Measurements from ENCODE around the gene MBTD1. TPM values are rescaled to one million over a fixed set of nuclear protein-coding genes. Genes with fewer than 3 reads are reported as not detected.
A peak's percentile ranks its signal among the peaks of the same experiment; 100 is the strongest.
"Not testable (repeated sequence)": the region's sequence is repeated elsewhere in the genome, so short reads cannot be mapped to it uniquely, and the experiment has no call there.

The MBTD1 gene
- total and polyA plus RNA-seq, 9 of the 15 experiments (the other 6 are each of a cell fraction or from before 2014, with no cell fraction given), result 2.1 to 26.3 (median 13.3) TPM

DNA sequence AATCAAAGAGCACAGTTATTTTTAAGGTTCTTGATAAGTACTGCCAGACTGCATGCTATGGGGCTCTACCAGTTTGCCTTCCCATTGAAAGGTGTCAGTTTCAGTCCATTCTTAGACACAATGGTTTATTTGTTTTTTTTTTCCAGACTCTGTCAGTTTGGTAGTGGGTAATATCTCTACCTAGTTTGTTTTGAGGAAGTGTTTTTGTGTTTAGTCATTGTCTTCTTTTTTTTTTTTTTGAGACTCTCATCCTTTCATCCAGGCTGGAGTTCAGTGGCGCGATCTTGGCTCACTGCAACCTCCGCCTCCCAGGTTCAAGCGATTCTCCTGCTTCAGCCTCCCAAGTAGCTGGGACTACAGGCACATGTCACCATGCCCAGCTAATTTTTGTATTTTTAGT, 4.6 kb upstream of the MBTD1 start:
- TF ChIP-seq SMARCA4 (IDR thresholded peaks at IDR 0.05) (peak; percentile 56), ZNF316 (IDR thresholded peaks at IDR 0.05) (peak; percentile 77), DPF2 (IDR thresholded peaks at IDR 0.05) (peak; percentile 60), SOX6 (IDR thresholded peaks at IDR 0.05) (peak; percentile 25; the same call in 1 of the 2 replicates), SPI1 (IDR thresholded peaks at IDR 0.05; ENCODE audit: borderline replicate concordance, low read depth, low read length) (peak; percentile 87), SMARCE1 (IDR thresholded peaks at IDR 0.05) (peak; percentile 67), MAFG (tag; conservative IDR thresholded peaks at IDR 0.05) (peak; percentile 65), NFE2 (IDR thresholded peaks at IDR 0.05; ENCODE audit: low read depth) (peak; percentile 39), ZNF384 (IDR thresholded peaks at IDR 0.05; ENCODE audit: low read depth, low read length) (peak; percentile 81), C11orf30 (IDR thresholded peaks at IDR 0.05; ENCODE audit: low read depth) (peak; percentile 69)
- TF ChIP-seq, protein P1, sequence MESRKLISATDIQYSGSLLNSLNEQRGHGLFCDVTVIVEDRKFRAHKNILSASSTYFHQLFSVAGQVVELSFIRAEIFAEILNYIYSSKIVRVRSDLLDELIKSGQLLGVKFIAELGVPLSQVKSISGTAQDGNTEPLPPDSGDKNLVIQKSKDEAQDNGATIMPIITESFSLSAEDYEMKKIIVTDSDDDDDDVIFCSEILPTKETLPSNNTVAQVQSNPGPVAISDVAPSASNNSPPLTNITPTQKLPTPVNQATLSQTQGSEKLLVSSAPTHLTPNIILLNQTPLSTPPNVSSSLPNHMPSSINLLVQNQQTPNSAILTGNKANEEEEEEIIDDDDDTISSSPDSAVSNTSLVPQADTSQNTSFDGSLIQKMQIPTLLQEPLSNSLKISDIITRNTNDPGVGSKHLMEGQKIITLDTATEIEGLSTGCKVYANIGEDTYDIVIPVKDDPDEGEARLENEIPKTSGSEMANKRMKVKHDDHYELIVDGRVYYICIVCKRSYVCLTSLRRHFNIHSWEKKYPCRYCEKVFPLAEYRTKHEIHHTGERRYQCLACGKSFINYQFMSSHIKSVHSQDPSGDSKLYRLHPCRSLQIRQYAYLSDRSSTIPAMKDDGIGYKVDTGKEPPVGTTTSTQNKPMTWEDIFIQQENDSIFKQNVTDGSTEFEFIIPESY (CRISPR knock-in tag; IDR thresholded peaks at IDR 0.05), result peak; percentile 44; the same call in 1 of the 2 replicates
- TF ChIP-seq, protein P2, sequence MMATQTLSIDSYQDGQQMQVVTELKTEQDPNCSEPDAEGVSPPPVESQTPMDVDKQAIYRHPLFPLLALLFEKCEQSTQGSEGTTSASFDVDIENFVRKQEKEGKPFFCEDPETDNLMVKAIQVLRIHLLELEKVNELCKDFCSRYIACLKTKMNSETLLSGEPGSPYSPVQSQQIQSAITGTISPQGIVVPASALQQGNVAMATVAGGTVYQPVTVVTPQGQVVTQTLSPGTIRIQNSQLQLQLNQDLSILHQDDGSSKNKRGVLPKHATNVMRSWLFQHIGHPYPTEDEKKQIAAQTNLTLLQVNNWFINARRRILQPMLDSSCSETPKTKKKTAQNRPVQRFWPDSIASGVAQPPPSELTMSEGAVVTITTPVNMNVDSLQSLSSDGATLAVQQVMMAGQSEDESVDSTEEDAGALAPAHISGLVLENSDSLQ (IDR thresholded peaks at IDR 0.05), result 0 out of 2 replicates have a peak, but pooled peaks have one; percentile 13
- FAIRE-seq; H3K9me3 ChIP-seq (replicated peaks; ENCODE audit: control insufficient read depth, insufficient read depth, low read depth, low read length); H2AFZ ChIP-seq (ENCODE audit: low read depth, low read length); CTCF ChIA-PET (ENCODE audit: low intra/inter-chr PET ratio); H3K4me2 ChIP-seq (ENCODE audit: insufficient read depth, low read length); in situ Hi-C loops (cut with MboI); BruUV-seq (replicated peaks); H3K27me3 ChIP-seq (ENCODE audit: control insufficient read depth in 2 of 2, insufficient read depth in 2 of 2, low read length in 2 of 2); DNase-seq (ENCODE audit: extremely low read depth in 1 of 4, low spot score in 3 of 4); H3K9ac ChIP-seq (ENCODE audit: insufficient read depth in 1 of 2, low read depth in 2 of 2, low read length in 2 of 2); H4K20me1 ChIP-seq (replicated peaks; ENCODE audit: control insufficient read depth, insufficient read depth, low read length); H3K9me1 ChIP-seq (ENCODE audit: control insufficient read depth, insufficient read depth, low read length); H3K4me3 ChIP-seq; ATAC-seq: not testable (repeated sequence)
- Histone ChIP-seq H3K36me3 (ENCODE audit: control insufficient read depth, insufficient read depth, low read length) (peaks cover 65% of the 10 kb centered on the region), H3K27ac (ENCODE audit: extremely low read depth, low read depth, low read length) (peak overlapping the region; percentile 12; the same call in 1 of the 3 replicates), H3K79me2 (ENCODE audit: control insufficient read depth, insufficient read depth, low read length) (peaks cover 89% of the 10 kb centered on the region), H3K4me1 (replicated peaks in 1 of 2; ENCODE audit: control insufficient read depth in 2 of 2, insufficient read depth in 2 of 2, low read length in 2 of 2) (peaks cover 16 to 18% of the 10 kb centered on the region in 2 experiments; a peak in 4 of 5 replicates)
- 100% methylated on average over 3 of the region's 4 CpGs for WGBS (ENCODE audit: insufficient coverage, low coverage, missing lambda C conversion rate)
- POLR2A ChIA-PET, result interaction anchor here (0.6 kb wide), 1 partner anchor 8 kb away, joined by 4 read pairs; no protein-coding TSS in a partner anchor
- intact Hi-C loops (cut with micrococcal nuclease), result loop anchor here (5.0 kb wide), 1 partner anchor 97 kb away; the partner anchor contains the start of gene NME2
